Activated CD4-positive, alpha-beta T cell treated with anti-CD3 and anti-CD28 coated beads for 24 hours (primary cell): ENCODE measurements around the gene MLF1.

Source experiments
- DNase-seq, 2 donors: peaks; one replicate each; pipeline ENCODE4 v3.0.0-alpha.2; 2020; ENCODE audit warnings: low read depth in 2 of 2

The MLF1 gene

DNA sequence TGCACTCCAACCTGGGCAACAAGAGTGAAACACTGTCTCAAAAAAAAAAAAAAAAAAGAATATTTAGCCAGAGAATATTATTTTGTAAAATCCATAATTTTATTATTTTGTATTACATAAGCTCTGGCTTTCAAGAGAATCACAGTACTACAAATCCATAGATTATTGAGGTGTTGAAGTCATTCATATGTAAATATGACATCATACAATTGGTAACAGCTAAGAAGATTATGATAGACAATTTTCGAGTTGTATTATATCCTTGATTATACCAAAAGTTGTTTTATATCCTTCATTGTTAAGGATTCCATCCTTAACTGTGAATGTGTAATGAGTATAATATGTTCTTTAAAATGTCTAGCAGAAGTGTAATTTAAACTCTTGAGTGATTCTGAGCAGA, 3.7 kb downstream of the MLF1 start:
- DNase-seq = no peak

- DNase-seq = no peak
Measured at GRCh38 chr3:158590223-158590622, 19.2 kb downstream of the MLF1 start.

GRCh38 chr3:158600787-158601186, 29.8 kb downstream of the MLF1 start:
- DNase-seq = no peak

DNA sequence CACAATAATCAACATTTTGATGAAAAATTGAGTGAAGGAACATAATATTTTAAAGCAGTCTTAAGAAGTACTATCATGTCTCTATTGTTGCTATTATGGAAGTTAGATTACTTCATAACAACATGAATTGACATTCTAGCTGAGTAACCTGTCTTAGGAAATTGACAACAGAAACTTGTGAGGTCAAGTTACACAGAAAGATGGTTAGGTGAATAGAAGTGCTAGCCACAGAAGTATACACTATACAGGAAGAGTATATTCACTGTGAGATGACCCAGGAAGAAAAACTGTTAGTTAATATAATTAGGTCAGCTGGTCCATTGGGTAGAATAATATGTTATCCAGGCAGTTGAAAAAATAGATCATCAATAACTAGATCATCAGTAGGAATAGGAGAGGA, 31.2 kb downstream of the MLF1 start:
- no peak for DNase-seq

GRCh38 chr3:158617982-158618875, 47.2 kb downstream of the MLF1 start:
- DNase-seq = no peak

GRCh38 chr3:158625881-158626280, 54.9 kb downstream of the MLF1 start:
- DNase-seq = no peak

GRCh38 chr3:158631981-158632380, 61.0 kb downstream of the MLF1 start:
- DNase-seq = no peak

GRCh38 chr3:158640646-158641045, 69.7 kb downstream of the MLF1 start:
- no peak for DNase-seq

- DNase-seq = no peak
Measured at GRCh38 chr3:158642005-158642404, 71.0 kb downstream of the MLF1 start.

DNA sequence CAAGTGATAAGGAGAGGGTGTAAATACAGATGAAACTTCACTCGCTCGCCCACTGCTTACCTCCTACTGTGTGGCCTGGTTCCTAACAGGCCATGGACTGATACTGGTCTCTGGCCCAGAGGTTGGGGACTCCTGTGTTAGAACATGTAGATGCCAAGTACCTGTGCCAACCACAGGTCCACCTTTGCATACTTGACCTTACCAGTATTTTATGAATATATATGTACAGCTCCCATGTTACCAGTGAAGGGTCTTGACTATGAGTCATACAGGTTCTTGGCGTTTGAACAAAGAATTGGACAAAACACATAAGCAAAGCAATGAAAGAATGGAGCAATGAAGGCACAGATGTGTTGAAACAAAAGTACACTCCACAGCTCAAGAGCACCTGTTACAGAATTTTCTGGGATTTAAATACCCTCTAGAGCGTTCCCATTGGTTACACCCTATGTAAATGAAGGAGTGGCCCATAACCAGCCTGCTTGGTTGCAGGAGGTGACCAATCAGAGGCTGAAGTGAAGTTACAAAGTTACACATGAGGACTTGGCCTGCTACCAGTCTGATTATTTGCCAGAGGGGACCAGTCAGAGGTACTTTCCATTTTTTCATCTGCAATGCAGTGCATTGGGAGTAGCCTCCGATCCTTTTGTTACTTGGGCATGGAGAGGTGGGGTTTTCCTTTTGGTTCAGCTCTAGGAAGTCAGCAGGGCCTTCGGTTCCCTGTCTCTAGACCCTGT, 71.6 kb downstream of the MLF1 start:
- no peak for DNase-seq

GRCh38 chr3:158644345-158644908, 73.4 kb downstream of the MLF1 start, which contains the start of gene GFM1:
Gene GFM1 (plus strand): TSS chr3:158644527. CDS start chr3:158644635, 108 bp downstream.
- peak; percentile 77 to 79 for DNase-seq

GRCh38 chr3:158649791-158650190, 78.8 kb downstream of the MLF1 start:
- DNase-seq = no peak

GRCh38 chr3:158651192-158651591, 80.2 kb downstream of the MLF1 start:
- DNase-seq = no peak

- no peak for DNase-seq
Measured at GRCh38 chr3:158652463-158652862, 81.5 kb downstream of the MLF1 start.
